ENCODE data around the gene WDR59.

The WDR59 gene

DNA sequence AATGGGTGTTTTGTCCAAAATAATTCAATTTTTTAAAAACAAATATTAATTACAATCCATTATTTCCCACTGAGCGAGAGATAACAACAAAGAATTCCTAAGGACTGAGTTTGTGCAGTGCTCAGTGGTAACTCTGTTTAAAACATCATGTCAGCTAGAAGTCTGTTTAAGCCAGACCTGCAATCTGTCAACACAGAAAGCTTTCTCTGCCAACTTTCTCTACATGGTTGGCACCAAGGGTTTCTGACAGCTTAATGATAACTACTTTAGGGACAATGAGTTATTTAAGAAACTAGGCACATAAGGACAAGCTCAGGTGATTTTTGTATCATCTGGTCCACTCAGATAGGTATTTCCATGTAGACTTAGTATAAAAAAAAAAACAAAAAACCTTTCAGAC, 81.8 kb downstream of the WDR59 start:
- no peak for DNase-seq

GRCh38 chr16:74902161-74902560, 82.8 kb downstream of the WDR59 start:
- no peak for DNase-seq

DNA sequence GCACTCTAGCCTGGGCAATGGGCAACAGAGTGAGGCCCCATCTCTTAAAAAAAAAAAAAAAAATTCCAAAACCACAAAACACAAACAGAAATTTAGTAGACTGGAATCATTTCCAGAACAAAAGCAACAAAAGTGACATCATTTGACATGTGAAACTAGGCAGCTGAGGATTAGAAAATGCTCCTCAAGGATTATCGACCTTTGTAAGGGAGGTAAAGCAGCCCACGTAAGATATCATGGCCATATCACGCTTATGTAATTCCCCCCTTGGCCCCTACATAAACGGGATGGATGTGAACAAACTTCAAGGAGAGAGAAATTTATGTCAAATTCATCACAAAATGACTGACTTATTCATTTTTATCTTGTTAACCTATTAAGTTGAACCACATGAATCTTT, 83.3 kb downstream of the WDR59 start:
- DNase-seq: no peak

GRCh38 chr16:74899816-74900215, 85.1 kb downstream of the WDR59 start:
- no peak for DNase-seq

- DNase-seq: no peak
These were observed 86.3 kb downstream of the WDR59 start for GRCh38 chr16:74898659-74899058.

- DNase-seq: peak; percentile 48
These were observed 88.2 kb downstream of the WDR59 start for GRCh38 chr16:74896389-74897370.

DNA sequence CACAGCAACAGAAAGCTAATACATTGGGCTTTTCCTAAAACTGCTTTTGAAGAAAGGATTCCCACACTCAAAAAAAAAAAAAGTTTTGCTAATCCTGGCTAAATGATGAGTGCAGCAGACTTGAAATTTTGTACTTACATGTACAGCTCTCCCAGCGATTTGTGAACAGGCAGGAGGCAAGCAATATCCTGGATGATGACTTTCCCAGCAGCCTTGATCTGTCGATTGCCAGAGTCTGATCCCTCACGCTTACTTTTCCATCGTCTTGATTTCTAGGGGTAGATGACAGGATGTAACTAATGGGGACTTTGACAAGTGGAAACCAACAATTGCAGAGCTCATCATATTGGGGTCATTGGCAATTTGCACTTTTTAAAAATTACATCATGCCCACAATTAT, 91.4 kb downstream of the WDR59 start:
- no peak for DNase-seq

GRCh38 chr16:74892574-74893461, 92.1 kb downstream of the WDR59 start:
- DNase-seq: no peak

GRCh38 chr16:74888888-74889287, 96.0 kb downstream of the WDR59 start:
- DNase-seq: no peak

DNA sequence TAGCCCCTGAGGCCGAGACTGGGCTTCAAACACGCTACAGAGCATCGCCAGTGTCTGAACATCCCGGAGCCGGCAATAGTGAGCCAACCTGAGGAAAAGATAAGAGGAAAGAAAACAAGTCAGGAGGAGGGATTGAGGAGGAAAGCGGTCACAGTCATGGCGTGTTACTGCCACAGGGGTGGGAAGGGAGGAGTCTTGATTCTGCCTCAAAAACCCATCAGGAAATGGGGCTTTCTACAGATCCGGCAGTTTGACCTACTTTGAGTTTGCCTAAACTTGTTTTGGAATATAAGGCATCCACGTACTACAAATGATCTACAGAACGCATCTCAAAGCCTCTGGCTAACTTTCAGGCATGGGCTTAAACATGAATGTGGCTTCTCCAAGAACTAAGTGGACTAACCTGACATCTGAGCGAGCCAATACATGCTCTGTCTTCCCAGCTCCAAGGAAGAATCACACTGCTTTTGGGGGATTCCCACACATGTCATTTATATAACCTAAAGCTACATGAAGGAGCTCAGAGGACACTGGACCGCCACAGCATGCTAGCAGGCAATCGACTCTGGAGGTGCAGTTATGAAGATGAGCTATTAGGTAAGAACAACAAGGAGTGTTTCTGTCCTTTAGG, 96.6 kb downstream of the WDR59 start:
- DNase-seq: no peak

DNA sequence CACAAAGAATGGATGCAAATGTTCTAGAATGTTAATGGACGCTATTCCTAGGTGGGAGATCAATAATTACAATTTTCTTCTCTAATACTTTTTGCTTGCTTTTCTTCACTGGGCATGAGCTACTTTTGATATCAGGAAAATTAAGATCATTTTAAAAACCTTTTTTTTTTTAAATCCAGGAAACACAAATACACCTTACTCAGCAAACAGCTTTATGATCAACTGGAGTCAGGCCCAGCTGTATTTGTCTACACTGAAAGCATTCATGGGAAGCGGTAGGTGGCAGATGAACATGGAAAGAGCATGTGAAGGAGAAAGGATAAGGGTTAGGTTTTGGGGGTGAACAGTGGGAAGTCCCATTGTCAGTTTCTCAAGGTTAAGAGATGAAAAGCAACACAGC, 97.8 kb downstream of the WDR59 start:
- DNase-seq: no peak

DNA sequence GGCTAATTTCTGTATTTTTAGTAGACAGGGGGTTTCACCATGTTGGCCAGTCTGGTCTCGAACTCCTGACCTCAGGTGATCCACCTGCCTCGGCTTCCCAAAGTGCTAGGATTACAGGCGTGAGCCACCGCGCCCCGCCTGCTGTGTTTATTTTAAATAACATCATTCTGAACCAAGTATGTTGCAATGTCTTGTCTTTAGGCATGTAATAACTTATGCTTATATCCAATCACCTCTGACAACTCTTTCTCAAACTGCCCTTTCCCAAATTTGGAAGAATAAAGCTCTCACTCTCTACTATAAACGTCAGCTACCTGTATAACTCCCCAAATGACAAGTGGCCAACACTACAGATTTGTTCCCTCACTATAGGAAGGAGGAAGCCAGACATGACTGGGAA, 107.2 kb downstream of the WDR59 start:
- no peak for DNase-seq

DNA sequence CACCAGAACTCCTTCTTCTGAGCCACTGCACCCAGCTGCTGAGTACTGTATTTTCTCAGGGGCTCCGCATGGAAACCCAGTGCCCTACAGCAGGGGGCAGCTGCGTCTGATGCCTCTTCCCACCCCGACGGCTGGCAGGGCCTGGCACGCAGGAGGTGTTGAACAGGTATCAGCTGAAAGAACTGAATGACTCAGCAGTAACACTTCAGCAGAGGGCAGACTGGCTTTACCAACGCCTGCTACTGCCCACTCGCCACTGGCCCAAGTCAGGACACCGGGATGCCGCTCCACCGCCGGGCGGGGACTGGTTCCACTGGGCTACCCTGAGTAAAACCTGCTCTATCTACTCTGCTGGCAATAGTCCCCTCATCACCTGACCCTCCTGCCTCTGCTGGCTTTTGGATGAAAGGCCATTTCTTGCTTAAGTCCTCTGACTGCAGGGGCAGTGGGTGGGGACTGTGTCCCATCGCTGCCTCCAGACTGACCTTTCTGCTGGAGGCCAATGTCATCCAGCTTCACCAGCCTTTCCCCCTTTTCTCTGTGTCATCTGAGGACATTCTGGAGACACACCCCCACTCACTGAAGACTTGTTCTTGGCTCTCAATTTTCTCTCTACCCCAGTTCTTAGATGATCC, 109.9 kb downstream of the WDR59 start:
- DNase-seq: no peak

- DNase-seq: no peak
These were observed 110.8 kb downstream of the WDR59 start for GRCh38 chr16:74874123-74874522.

GRCh38 chr16:74872302-74872701, 112.6 kb downstream of the WDR59 start:
- no peak for DNase-seq

- no peak for DNase-seq
These were observed 113.3 kb downstream of the WDR59 start for GRCh38 chr16:74871608-74872007.

- DNase-seq: no peak
These were observed 116.4 kb downstream of the WDR59 start for GRCh38 chr16:74868501-74868900.

GRCh38 chr16:74868035-74868434, 116.9 kb downstream of the WDR59 start:
- no peak for DNase-seq

GRCh38 chr16:74867281-74867849, 117.6 kb downstream of the WDR59 start:
- DNase-seq: no peak

GRCh38 chr16:74865922-74866598, 118.9 kb downstream of the WDR59 start:
- DNase-seq: no peak

DNA sequence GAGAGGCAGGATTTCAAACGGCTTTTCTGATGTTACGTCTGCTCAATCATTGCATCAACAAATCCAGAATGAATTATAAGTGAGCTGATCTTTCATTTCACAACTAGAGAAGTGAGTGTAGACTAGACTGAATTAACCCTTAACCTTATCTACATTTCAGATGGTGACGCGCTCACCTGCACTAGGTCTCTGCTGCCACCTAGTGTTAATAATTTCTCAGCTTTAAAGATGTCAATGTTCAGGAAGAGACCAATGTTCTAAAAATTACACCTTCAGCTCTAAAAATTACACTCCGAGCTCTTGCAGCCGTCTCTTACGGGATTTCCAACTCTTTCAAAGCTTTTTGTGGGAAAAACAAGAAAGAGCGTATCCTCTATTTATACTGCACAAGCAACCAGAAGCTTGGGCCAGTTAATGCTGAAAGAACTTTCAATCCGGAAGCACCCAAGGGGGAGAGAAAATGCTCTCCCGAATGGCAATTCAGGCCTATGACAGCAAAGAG, 122.1 kb downstream of the WDR59 start:
- peak; percentile 15 for DNase-seq

DNA sequence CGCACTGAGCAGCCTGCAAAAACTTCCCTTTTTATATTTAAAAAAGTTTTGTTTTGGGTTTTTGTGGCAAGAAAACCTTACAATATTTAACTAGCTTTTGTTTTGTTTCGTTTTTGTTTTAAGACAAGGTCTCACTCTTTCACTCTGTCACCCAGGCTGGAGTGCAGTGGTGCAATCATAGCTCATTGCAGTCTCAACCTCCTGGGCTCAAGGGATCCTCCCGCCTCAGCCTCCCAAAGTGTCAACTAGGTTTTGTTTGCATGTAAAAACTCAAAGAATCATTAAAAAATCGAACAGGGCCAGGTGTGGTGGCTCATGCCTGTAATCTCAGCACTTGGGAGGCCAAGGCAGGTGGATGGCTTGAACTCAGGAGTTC, 132.4 kb downstream of the WDR59 start:
- no peak for DNase-seq

Data from amniotic stem cell (primary cell).